HG02970 (cell line): ENCODE measurements around the gene SPEF1.
"Not testable (repeated sequence)": the region's sequence is repeated elsewhere in the genome, so short reads cannot be mapped to it uniquely, and the experiment has no call there.

Experiments used
- ATAC-seq: cut with Tn5 transposase; IDR thresholded peaks from one replicate; pipeline ENCODE4 v1.9.1; 2021; ENCODE audit warnings: mild to moderate bottlenecking, moderate library complexity, moderate number of reproducible peaks; ENCODE audit not compliant: unreplicated experiment, low FRiP score

SPEF1 gene, protein sequence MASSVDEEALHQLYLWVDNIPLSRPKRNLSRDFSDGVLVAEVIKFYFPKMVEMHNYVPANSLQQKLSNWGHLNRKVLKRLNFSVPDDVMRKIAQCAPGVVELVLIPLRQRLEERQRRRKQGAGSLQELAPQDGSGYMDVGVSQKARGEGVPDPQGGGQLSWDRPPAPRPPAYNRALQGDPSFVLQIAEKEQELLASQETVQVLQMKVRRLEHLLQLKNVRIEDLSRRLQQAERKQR

DNA sequence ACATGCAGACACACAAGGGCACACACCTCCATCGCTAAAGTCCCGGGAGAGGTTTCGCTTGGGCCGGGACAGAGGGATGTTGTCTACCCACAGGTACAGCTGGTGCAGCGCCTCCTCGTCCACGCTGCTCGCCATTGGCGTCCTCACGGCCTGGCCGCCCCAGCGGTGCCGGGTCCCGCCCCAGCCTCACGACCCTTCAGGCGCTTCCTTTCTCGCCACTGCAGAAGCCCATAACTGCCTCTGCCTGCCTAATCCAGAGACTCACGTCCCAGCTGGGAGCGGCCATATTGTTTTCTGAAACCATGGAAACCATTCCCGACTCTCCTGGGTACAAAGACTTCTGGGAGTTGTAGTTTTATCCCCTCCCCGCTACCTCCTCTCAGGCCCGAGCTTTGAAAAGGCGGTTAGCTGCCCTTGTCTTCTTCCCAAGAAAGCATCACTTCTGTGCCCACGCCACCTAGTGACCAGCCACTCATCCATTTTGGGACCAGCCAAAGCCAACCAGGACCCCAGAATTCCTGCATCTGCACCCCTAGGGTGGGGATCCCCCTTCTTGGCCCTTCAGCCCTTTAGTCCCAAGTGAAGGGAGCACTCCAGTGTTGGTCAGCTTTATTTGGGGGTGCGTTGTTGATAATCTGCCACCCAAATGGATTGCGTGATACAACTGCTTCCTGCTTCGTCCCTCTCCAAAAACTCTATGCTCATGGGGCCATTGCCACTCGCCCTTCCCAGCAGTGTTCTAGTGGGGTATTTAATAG lies at the start of gene SPEF1:
TSS of gene SPEF1 (minus strand) at position 296 of the 758 bp plus-strand sequence. CDS start at position 135, 161 bp downstream.
- no peak for ATAC-seq

DNA sequence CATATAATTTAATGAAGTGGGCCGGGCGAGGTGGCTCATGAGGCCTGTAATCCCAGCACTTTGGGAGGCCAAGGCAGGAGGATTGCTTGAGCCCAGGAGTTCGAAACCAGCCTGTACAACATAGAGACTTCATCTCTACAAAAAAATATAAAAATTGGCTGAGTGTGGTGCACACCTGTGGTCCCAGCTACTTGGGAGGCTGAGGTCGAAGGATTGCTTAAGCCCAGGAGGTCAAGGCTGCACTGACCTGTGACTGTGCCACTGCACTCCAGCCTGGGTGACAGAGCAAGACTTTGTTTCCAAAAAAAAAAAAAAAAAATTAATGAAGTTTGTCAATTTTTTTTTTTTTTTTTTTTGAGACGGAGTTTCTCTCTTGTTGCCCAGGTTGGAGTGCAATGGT lies 48.6 kb upstream of the SPEF1 start:
- not testable (repeated sequence) for ATAC-seq

DNA sequence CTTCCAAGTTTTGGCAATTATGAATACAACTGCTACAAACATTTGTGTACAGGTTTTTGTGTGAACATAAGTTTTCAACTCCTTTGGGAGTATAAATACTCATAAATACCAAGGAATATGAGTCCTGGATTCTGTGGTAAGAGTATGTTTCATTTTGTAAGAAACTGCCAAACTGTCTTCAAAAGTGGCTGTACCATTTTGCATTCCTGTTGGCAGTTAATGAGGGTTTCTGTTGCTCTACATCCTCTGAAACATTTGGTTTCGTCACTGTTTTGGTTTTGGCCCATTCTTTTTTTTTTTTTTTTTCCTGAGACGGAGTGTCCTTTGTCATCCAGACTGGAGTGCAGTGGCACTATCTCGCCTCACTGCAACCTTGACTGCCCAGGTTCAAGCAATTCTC lies 47.5 kb upstream of the SPEF1 start:
- no peak for ATAC-seq

DNA sequence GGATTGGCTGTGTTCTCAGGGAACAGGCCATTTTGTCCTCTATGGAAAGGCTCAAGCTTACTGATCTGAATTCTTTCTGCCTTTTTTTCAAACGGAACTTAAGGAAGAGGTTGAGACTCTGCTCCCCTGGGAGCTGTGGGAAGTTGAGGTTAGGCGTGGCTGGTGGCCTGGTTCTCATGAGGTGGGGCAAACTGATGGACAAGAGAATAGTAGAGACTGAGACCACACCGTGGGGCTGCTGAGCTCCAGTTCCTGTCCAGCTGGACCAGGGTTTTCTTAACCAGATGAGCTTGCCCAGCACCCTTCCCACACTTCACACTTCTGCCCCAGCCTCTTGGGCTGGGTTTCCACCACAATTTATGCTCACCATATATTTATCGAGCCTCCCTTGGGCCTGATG lies 45.2 kb upstream of the SPEF1 start:
- no peak for ATAC-seq

DNA sequence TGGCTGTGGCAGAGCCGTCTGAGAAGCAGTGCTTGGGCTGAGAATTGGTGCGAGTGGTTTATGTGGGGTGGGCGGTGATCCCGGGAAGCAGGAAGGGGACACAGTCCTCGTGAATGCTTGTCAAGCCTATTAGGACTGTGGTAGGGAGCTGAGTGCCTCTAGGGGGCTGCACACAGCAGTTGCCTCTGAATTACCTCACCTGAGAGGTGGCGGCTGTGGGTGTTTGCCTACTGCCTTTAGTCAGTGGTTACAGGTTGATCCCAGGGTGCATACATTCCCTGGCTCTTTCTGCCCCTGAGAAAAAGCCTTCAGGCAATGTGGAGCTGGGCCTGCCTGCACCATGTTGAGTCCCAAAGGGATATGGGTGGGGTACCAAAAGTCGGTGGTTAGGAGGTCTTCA lies 44.3 kb upstream of the SPEF1 start:
- ATAC-seq: no peak

DNA sequence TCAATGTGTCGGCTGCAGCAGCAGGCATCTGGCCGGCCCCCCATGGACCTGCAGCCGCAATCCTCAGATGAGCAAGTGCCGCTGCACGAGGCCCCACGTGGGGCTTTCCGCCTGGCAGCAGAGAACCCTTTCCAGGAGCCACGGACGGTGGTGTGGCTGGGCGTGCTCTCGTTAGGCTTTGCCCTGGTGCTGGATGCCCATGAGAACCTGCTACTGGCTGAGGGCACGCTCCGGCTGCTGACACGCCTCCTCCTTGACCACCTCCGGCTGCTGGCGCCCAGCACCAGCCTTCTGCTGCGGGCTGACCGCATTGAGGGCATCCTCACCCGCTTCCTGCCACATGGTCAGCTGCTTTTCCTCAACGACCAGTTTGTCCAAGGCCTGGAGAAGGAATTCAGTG lies 42.6 kb upstream of the SPEF1 start:
- ATAC-seq: no peak

DNA sequence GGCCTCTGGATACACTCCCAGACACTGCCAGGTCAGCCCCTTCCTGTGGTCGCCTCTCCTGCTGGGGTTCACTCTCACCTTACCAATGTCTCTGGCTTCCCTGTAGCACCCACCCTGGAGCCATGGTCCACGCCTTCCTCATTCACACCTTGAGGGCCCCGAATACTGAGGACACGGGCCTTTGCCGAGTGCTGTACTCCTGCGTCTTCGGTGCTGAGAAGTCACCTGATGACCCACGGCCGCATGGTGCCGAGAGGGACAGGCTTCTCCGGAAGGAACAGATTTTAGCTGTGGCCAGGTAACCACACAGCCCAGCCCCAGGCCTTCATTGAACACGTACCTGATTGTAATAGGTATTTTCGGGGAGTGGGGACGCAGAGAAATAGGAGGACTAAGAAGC lies 40.7 kb upstream of the SPEF1 start:
- ATAC-seq: no peak

DNA sequence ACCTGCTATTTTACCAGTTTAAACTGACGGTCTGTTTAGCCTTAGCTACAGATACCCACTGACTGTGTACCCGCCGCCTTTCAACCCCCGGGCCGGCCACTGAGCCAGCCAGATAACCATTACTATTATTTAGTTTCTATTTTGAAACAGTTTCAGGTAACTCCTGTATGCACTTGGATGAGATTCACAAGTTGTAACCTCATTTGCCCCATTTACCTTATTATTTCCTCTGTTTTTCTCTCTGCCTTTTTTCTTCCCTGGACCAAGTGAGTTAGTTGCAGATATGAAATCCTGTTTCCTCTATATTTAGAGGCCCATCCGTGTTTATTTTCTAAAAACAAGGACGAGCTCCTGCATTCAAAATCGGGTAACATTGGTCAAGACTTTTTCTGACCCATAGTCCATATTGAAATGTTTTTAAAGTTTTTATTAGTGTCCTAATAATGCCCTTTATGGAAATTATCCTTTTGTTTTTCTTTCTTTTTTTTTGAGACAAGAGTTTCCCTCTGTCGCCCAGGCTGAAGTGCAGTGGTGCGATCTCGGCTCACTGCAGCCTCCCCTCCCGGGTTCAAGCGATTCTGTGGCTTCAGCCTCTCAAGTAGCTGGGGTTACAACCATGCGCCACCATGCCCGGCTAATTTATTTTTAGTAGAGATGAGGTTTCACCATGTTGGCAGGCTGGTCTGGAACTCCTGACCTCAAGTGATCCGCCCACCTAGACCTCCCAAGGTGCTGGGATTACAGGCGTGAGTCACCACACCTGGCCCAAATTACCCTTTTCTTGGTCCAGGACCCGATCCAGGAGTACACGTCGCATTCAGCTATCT lies 39.9 kb upstream of the SPEF1 start:
- ATAC-seq: no peak

DNA sequence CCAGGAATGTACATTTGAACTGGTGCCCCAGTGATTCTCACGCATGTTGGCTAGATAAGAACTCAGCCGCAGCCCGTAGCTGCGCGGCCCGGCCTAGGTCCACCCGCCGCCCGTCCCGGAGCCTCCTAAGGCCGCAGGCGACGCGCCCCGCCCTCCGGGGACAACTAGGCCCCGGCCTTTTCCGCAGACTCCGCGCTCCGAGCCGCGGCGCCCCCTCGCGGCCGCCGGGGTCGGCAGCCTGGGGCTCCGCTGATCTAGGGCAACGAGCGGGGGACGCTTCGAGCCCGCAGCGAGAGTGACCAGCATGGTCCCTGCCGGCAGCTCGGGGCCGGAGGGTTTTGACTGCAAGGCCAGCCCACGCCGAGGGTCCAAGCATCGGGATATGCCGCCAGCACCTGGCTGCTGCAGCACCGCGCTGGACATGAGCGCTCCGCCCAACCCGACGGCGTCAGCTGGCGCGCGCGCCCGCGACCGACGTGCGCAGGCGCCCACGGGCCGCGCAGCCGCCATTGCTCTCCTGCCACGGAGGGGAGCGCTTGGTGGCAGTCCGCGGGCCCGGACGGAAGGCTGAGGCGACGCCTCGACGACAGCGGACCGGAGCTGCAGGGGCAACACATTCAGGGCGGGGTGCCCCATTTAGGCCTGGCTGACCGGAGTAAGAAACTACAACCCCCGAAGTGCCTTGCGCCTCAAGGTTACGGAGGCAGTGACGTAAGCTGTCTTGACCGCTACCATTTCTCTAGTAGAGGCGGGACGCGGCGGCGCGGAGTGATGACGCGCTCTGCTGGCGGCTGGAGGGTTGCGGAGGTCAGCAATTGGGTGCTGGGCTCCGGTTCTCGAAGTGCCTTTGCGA lies 39.0 kb upstream of the SPEF1 start, which contains the start of gene AP5S1:
TSS of gene AP5S1 (plus strand) at position 500 of the 853 bp plus-strand sequence. CDS start 1,571 bp downstream, outside the sequence.
- peak; percentile 84 for ATAC-seq

DNA sequence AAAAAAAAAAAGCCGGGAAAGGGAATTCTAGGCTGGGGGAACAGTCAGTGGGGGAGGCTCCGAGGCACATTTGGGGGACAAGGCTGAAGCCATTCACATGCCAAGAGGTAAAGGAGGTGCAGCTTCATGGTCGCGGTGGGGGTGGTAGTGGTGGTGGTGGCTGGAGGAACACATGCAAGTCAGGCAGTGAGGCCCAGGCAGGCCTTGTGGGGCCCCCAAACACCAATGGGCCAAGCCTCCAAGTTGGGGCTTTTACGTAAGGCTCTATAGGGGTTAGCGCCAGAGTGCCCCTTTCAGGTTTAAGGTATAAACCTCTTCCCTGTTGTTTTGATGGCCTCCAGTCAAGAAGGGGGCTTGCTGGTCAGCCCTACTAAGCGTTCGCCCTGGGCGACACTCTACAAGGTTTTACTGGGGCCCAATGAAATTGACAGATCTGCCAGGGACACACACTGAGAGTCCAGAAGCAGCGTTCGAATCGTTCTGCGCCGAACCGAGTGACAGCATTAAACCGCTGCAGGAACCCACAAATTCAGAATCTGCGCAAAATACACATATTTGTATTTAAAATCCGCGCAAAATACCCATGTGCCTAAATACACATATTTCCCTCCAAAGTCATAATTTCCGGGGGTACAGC lies 38.3 kb upstream of the SPEF1 start:
- no peak for ATAC-seq

DNA sequence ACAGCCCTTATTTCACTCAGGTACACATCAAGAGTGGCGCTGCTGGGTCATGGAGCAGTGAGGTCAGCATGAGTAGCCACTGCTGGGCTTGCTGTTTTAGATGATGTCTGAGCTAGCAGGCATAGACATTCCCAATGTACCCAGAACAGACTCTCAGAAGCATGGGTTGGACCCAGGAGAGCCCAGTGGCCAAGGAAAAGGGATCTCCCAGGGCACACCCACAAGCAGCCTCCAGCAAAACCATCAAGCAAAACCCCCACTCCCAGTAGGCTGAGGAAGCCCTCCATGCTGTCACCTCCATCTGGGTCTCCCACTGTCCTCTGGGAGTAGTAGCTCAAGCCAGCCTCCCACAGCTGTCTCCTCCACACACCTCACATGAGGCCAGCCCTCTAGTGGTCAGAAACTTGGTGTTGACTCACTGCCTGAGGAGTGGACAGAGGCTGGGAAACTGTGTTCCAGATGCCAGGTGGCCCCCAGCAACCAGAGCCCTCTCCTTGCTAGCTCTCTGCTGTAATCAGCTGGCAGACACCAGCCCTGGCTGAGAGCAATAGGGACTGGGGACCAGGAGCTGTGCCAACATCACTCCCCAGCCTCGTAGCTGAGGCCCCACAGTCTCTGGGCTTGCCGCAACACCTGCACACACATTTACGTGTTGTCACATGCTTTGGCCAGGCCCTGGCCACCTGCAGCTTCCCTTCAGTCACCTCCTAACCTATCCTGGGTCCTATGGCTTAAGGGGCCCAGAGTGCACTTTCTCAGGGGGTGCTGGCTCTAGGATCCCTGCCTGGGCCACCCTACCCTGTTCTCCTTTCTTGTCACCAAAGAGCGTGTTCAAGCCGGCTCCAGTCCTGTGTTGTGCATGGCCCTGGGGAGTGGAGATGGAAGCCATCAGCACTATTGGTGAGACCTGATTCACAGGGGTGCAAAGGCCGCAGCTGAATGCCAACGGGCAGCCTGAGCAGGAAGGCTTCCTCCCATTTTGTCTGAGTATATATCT lies 37.2 kb upstream of the SPEF1 start:
- ATAC-seq: no peak

DNA sequence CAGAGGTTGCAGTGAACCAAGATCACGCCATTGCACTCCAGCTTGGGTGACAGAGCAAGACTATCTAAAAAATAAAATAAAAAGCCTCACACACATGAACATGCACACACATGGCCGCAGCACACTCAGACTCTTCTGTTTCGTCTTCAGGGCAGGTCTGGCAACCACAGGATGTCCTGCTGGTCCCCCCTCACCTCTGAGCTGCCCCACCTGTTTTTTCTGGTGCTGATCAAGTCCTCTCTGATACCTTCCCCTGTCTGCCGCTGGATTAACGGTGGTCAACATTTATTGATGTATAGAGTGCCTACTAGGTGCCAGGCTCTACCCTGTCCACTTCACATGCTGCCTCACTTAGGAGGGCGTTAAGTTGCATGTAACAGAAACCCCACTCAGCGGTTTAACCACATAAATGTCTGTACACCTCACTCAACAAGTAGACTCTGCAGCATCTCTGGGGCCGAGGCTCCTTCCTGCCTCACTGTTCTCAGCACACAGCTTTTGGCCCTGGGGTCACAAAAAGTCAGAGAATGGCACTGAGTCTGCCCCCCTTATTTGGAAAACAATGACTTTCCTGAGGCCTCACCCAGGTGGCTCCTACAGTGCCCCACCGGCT lies 34.6 kb upstream of the SPEF1 start:
- no peak for ATAC-seq

DNA sequence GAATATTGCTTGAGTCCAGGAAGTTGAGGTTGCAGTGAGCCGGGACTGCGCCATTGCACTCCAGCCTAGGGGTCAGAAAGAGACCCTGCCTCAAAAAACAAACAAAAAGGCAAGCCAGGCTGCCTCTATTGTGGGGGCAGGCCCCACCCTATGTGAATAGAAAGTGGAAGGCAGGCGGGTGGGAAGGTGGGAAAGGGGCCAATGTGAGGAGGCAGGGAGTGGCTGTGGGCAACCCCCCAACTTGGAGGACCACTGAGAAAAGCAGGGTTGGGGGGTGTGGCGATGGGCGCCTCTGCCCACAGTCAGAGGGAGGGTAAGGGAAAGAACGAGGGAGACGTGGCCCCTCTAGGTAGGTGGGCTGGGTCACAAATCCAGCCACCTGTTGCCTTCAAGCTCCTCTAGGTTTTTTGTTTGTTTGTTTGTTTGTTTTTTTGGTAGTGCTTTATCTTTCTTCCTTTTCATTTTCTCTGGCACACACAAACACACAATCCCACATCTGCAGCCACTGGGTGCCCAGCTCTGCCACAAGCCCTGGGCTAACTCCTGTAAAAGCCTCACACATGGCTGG lies 33.8 kb upstream of the SPEF1 start:
- ATAC-seq: no peak

DNA sequence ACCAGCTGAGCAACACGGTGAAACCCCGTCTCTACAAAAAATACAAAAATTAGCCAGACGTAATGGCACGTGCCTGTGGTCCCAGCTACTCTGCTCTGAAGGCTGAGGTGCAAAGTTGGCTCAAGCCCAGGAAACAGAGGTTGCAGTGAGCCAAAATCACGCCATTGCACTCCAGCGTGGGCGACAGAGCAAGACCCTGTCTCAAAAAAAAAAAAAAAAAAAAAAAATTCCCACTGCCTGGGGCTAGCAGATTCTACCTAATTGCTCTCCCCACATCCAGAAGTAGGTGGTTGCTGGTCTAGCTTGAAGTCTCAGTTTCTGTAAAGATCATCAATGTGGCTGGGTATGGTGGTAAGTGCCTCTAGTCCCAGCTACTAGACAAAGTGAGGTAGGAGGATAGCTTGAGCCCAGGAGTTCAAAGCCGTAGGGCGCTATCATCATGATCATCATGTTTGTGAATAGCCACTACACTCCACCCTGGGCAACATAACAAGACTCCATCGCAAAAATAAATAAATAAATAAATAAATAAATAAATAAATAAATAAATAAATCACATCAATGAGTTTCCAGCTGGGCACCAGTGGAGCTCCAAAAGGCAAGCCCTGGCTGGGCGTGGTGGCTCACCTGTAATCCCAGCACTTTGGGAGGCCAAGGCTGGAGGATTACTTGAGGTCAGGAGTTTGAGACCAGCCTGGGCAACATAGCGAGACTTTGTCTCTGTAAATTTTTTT lies 32.8 kb upstream of the SPEF1 start:
- ATAC-seq: no peak

DNA sequence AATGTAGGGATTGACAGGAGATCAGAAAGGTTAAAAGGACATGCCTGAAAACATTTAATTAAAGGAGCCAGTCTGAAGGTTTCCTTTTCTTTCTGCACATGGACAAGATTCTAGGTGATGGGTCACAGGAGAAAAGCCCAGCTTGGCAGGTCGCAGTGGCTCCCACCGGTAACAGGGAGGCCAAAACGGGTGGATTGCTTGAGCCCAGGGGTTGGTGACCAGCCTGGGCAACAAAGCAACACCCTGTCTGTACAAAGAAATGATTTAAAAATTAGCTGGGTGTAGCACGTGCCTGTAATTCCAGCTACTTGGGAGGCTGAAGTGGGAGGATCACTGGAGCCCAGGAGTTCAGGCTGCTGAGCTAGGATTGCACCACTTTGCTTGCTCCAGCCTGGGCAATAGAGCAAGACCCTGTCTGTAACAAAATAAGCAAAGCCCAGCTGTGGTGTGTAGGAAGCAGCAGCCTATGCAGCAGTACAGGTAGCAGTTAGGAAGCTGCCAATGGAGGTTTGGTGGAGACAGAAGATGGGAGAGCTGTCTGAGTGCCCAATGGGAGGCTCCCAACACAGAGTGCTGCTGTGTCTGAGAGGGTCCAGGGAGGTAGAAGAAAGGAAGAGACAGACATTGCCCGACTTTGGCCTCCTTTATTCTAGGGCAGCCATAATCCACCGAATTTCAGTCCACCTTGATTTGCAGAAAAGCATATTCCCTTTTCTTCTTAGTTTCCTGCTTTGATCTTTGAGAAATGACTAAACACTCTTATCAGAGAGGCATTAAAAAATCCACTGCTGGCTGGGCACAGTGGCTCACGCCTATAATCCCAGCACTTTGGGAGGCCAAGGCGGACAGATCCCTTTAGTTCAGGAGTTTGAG lies 32.0 kb upstream of the SPEF1 start:
- no peak for ATAC-seq

DNA sequence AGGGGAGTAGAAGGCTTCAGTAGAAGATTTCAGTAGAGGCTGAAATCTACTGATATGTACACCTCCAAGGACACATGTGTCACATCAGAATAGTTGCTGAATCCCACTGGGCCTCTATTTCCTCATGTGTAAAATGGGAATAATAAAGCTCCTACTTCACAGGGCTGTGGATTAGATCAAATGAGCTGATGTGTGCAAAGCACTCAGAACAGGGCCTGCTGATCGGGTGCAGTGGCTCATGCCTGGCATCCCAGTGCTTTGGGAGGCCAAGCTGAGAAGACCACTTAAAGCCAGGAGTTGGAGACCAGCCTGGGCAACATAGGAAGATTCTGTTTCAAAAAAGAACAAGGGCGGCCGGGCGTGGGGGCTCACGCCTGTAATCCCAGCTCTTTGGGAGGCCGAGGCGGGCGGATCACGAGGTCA lies 31.0 kb upstream of the SPEF1 start:
- no peak for ATAC-seq
